H1 (cell line): Measurements from ENCODE around the gene CBFA2T2. TPM values are rescaled to one million over a fixed set of nuclear protein-coding genes. Genes with fewer than 3 reads are reported as not detected.

Experiments used
- CEBPB ChIP-seq: IDR thresholded peaks from 2 replicates; pipeline ENCODE4 v1.6.1; 2012; ENCODE audit warnings: low read depth, low read length
- JUN ChIP-seq: IDR thresholded peaks from 2 replicates; pipeline ENCODE4 v1.6.1; 2011; ENCODE audit warnings: low read depth, mild to moderate bottlenecking, improper control_type of control experiment, low read length
- polyA plus RNA-seq, 7 experiments: library from polyadenylated mRNA; depleted of rRNA in 3 of 7; stranded (reverse) in 5 of 7; unstranded in 2 of 7; fragments of >200 nt in 5 of 7; fragments of 200-250 nt in 2 of 7; gene quantifications; 1 replicate in 5 of 7; 2 replicates in 1 of 7; 4 replicates in 1 of 7; pipeline versions ENCODE4 v1.2.1 to v1.2.3, GENCODE V29; 2011 to 2013; ENCODE audit warnings: missing spikeins in 2 of 7, mixed read lengths in 2 of 7
- total RNA-seq: library from RNA; stranded (reverse); fragmentation: NEBNext Ultra II Directional; extraction: Animal tissue kit (Norgen Biotek cat#: 25700); gene quantifications from 2 replicates; pipeline ENCODE4 v1.2.1, GENCODE V29; 2021

Gene CBFA2T2
- total and polyA plus RNA-seq, 2 of the 8 experiments (the other 6 are each of a cell fraction or from before 2014, with no cell fraction given), result 11.6 to 12.9 TPM

- TF ChIP-seq CEBPB (no peak), JUN (no peak)
Observed at GRCh38 chr20:33686100-33686983, 196.4 kb downstream of the CBFA2T2 start, which contains the start of gene E2F1 (continued).
